Chondrocyte (in vitro differentiated cells): Measurements from ENCODE around the gene RPS27. TPM values are rescaled to one million over a fixed set of nuclear protein-coding genes. Genes with fewer than 3 reads are reported as not detected.
A peak's percentile ranks its signal among the peaks of the same experiment; 100 is the strongest.
"Not testable (repeated sequence)": the region's sequence is repeated elsewhere in the genome, so short reads cannot be mapped to it uniquely, and the experiment has no call there.

Experiments used
- DNase-seq: peaks from one replicate; pipeline ENCODE4 v3.0.0; 2021; ENCODE audit warnings: mixed read lengths, low spot score
- H3K27ac Mint-ChIP-seq: one replicate; pipeline ENCODE4 v1.8.0; 2021; ENCODE audit warnings: mild to moderate bottlenecking, moderate library complexity, mixed read lengths; ENCODE audit not compliant: unreplicated experiment
- H3K27me3 Mint-ChIP-seq: 2 replicates; pipeline ENCODE4 v1.8.0; 2021; ENCODE audit warnings: low read depth, mixed read lengths
- H3K36me3 Mint-ChIP-seq: 2 replicates; pipeline ENCODE4 v1.8.0; 2021; ENCODE audit warnings: low read depth, mixed read lengths
- H3K4me1 Mint-ChIP-seq: 2 replicates; pipeline ENCODE4 v1.8.0; 2021; ENCODE audit warnings: low read depth, mild to moderate bottlenecking, mixed read lengths
- H3K4me3 Mint-ChIP-seq: one replicate; pipeline ENCODE4 v1.8.0; 2021; ENCODE audit warnings: mild to moderate bottlenecking, moderate library complexity, mixed read lengths; ENCODE audit not compliant: unreplicated experiment
- H3K9me3 Mint-ChIP-seq: 2 replicates; pipeline ENCODE4 v1.8.0; 2021; ENCODE audit warnings: low read depth, mixed read lengths
- CTCF ChIP-seq: fragments of 200-600 bp; sonication (generic); IDR thresholded peaks from 2 replicates; pipeline ENCODE4 v1.5.0; 2021; ENCODE audit warnings: antibody characterized with exemption, mild to moderate bottlenecking, moderate library complexity
- total RNA-seq: library from RNA; stranded (reverse); gene quantifications from 3 replicates; pipeline ENCODE4 v1.2.1, GENCODE V29; 2021

The RPS27 gene
- total RNA-seq, 1 donor from 2014 or later, result 951 TPM

GRCh38 chr1:153991806-153992205 lies 1.2 kb downstream of the RPS27 start:
- Mint-ChIP-seq H3K36me3 (peaks cover 21% of the 10 kb centered on the region), H3K4me3 (peak overlapping the region; percentile 93), H3K9me3 (no peaks in the 10 kb centered on the region), H3K27ac (peak overlapping the region; percentile 98), H3K4me1 (peaks cover 35% of the 10 kb centered on the region), H3K27me3 (no peaks in the 10 kb centered on the region)
- no peak for DNase-seq
- no peak for TF ChIP-seq CTCF

DNA sequence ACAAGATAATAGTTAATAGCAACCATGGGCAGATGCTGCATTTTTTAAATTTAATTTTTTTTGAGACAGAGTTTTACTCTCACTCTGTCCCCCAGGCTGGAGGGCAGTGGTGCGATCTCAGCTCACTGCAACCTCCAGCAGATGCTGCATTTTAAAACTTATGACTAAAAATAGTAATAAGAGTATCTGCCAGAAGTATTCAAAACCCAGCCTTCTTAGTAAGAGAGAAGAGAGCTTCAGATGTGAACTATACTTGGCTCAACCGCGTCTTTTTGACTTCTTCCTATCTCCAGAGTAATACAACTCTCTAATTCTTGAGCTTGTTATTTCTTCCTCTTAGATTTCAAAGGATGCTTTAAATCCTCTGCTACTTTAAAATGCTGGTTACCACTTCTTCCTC lies 4.6 kb downstream of the RPS27 start:
- no peak for TF ChIP-seq CTCF
- no peaks in the 10 kb centered on the region for H3K27me3 Mint-ChIP-seq
- H3K36me3 Mint-ChIP-seq, result peaks cover 21% of the 10 kb centered on the region
- H3K4me1 Mint-ChIP-seq, result peaks cover 27% of the 10 kb centered on the region
- no peak overlapping the region for H3K4me3 Mint-ChIP-seq
- H3K27ac Mint-ChIP-seq, result no peak overlapping the region
- no peaks in the 10 kb centered on the region for H3K9me3 Mint-ChIP-seq
- DNase-seq, result no peak

DNA sequence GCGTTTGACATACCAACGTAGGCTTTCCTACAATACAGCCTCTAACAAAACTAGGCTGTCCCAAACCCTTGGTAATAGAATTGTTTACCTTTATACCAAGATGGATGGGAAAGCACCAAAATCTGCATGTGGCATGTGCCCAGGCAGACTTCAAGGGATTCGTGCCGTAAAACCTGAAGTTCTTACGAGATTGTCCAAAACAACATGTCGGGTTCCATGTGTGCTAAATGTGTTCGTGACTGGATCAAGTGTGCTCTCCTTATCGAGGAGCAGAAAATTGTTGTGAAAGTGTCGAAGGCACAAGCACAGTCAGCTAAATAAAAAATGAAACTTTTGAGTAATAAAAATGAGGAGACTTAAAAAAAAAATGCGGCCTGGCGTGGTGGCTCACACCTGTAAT lies 5.1 kb downstream of the RPS27 start:
- Mint-ChIP-seq H3K4me3 (no peak overlapping the region), H3K4me1 (peaks cover 23% of the 10 kb centered on the region), H3K27ac (peak overlapping the region; percentile 51), H3K36me3 (peaks cover 21% of the 10 kb centered on the region), H3K9me3 (no peaks in the 10 kb centered on the region), H3K27me3 (no peaks in the 10 kb centered on the region)
- no peak for DNase-seq
- no peak for TF ChIP-seq CTCF

DNA sequence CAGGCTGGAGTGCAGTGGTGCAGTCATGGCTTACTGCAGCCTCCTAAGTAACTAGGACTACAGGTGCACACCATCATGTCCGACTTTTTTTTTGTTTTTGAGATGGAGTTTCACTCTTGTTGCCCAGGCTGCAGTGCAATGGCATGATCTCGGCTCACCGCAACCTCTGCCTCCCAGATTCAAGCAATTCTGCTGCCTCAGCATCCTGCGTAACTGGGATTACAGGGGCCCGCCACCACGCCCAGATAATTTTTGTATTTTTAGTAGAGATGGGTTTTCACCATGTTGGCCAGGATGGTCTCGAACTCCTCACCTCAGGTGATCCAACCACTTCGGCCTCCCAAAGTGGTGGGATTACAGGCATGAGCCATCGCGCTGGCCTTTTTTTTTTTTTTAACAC lies 6.3 kb downstream of the RPS27 start:
- H3K27me3 Mint-ChIP-seq, H3K27ac Mint-ChIP-seq, H3K9me3 Mint-ChIP-seq, DNase-seq, H3K4me3 Mint-ChIP-seq: not testable (repeated sequence)
- Mint-ChIP-seq H3K36me3 (peaks cover 12% of the 10 kb centered on the region), H3K4me1 (peaks cover 17% of the 10 kb centered on the region)

DNA sequence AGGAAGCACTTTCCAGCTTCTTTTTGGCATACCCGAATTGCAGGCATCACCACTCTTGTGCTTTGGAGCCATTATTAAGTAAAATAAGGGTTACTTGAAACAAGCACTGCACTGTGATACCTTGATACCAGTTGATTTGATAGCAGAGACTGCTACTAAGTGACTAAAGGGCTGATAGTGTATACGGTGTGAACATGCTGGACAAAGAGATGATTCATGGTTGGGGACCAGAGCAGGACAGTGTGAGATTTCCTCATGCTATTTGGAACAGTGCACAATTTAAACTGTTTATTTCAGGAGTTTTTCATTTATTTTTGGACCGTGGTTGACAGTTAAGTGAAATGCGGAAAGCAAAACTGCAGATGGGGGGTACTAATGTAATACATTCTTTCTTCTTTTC lies 9.9 kb downstream of the RPS27 start:
- no peak overlapping the region for H3K27ac Mint-ChIP-seq
- DNase-seq, result no peak
- no peaks in the 10 kb centered on the region for H3K27me3 Mint-ChIP-seq
- peaks cover 5% of the 10 kb centered on the region for H3K4me1 Mint-ChIP-seq
- no peaks in the 10 kb centered on the region for H3K9me3 Mint-ChIP-seq
- no peak for TF ChIP-seq CTCF
- peaks cover 3% of the 10 kb centered on the region for H3K36me3 Mint-ChIP-seq
- no peak overlapping the region for H3K4me3 Mint-ChIP-seq

DNA sequence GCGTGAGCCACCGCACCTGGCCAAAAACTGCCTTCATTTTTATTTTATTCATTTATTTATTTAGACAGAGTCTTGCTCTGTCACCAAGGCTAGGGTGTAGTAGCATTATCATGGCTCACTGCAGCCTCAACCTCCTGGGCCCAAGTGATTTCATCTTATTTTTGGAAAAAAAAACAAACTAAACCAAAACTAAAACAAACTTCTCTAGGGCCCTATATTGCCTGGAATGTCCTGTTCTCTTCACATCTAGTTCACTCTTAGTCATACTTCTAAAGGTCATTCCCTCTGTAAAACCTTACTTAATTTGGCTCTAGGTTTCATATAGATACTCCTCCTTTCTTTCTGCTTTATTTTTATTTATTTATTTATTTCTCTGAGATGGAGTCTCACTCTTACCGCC lies 15.6 kb downstream of the RPS27 start:
- peak overlapping the region; percentile 65 for H3K27ac Mint-ChIP-seq
- H3K4me1 Mint-ChIP-seq, result peaks cover 12% of the 10 kb centered on the region
- DNase-seq, result no peak
- H3K9me3 Mint-ChIP-seq, result no peaks in the 10 kb centered on the region
- no peaks in the 10 kb centered on the region for H3K27me3 Mint-ChIP-seq
- no peak overlapping the region for H3K4me3 Mint-ChIP-seq
- no peak for TF ChIP-seq CTCF
- H3K36me3 Mint-ChIP-seq, result no peaks in the 10 kb centered on the region
